Keratinocyte (primary cell): ENCODE data around the gene PLCXD1.

ENCODE experiments used
- EZH2 ChIP-seq: IDR thresholded peaks from one replicate; pipeline ENCODE4 v1.6.1; 2012; ENCODE audit warnings: inconsistent platforms, mild to moderate bottlenecking, low read length, moderate library complexity
- TF ChIP-seq, protein P1 (sequence below), 3 experiments: IDR thresholded peaks in 1 of 3; conservative IDR thresholded peaks in 1 of 3; optimal IDR thresholded peaks in 1 of 3; 2 replicates in 2 of 3; 3 replicates in 1 of 3; pipeline versions ENCODE3 to v1.5.1; 2011; ENCODE audit warnings: low read length in 3 of 3, mild to moderate bottlenecking in 3 of 3, moderate library complexity in 2 of 3, control low read depth in 1 of 3, inconsistent platforms in 1 of 3; ENCODE audit not compliant: insufficient read depth in 2 of 3; ENCODE audit errors: extremely low read depth in 1 of 3

DNA sequence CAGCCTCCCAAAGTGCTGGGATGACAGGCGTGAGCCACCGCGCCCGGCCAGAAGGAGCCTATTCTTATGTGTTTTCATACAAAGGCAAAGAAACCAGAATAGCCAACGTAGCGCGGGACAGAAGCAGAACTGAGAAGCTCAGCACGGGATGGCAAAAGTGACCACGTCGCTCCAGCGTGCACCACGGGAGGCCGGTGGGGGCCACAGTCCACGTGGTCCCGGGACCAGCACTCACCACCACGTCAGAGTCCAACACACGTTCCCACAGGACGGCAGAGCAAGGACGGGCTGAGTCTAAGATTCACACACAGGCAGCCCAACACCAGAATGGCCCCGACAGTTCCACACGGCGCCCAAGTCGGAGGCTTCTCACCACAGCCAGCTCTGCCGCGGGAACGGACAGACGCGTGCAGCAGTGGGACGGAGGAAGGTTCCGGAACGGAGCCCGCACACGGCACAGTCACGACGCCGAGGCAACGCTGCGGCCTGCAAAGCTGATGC lies 56.2 kb downstream of the PLCXD1 start:
- TF ChIP-seq EZH2, result no peak
- TF ChIP-seq, protein P1, sequence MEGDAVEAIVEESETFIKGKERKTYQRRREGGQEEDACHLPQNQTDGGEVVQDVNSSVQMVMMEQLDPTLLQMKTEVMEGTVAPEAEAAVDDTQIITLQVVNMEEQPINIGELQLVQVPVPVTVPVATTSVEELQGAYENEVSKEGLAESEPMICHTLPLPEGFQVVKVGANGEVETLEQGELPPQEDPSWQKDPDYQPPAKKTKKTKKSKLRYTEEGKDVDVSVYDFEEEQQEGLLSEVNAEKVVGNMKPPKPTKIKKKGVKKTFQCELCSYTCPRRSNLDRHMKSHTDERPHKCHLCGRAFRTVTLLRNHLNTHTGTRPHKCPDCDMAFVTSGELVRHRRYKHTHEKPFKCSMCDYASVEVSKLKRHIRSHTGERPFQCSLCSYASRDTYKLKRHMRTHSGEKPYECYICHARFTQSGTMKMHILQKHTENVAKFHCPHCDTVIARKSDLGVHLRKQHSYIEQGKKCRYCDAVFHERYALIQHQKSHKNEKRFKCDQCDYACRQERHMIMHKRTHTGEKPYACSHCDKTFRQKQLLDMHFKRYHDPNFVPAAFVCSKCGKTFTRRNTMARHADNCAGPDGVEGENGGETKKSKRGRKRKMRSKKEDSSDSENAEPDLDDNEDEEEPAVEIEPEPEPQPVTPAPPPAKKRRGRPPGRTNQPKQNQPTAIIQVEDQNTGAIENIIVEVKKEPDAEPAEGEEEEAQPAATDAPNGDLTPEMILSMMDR (optimal IDR thresholded peaks at IDR 0.05 in 1 of 3, IDR thresholded peaks at IDR 0.05 in 1 of 3, conservative IDR thresholded peaks at IDR 0.05 in 1 of 3; ENCODE audit: extremely low read depth in 1 of 3, insufficient read depth in 2 of 3, low read length in 3 of 3), result no peak
